GM20000 (cell line): ENCODE measurements around the gene HOXB4.

ENCODE experiments used
- DNase-seq: peaks from one replicate; pipeline ENCODE4 v3.0.0; 2012; ENCODE audit warnings: low spot score
- CTCF ChIP-seq: IDR thresholded peaks from 2 replicates; pipeline ENCODE4 v1.5.1; 2012; ENCODE audit warnings: mild to moderate bottlenecking, control low read depth; ENCODE audit errors: extremely low read depth, missing control alignments

HOXB4 gene

GRCh38 chr17:48612854-48613691, 34.9 kb upstream of the HOXB4 start:
- peak; percentile 84 for DNase-seq
- TF ChIP-seq CTCF: no peak

GRCh38 chr17:48612456-48612853, 34.3 kb upstream of the HOXB4 start:
- TF ChIP-seq CTCF: no peak
- no peak for DNase-seq

GRCh38 chr17:48611681-48612455, 33.7 kb upstream of the HOXB4 start:
- TF ChIP-seq CTCF: no peak
- no peak for DNase-seq

- TF ChIP-seq CTCF: no peak
- DNase-seq: no peak
Observed at GRCh38 chr17:48611213-48611612, 33.1 kb upstream of the HOXB4 start.

GRCh38 chr17:48610282-48611211, 32.4 kb upstream of the HOXB4 start, which contains the start of gene HOXB7:
HOXB7 (minus strand) TSS chr17:48611017; CDS start chr17:48610918, 99 bp downstream.
- no peak for TF ChIP-seq CTCF
- DNase-seq: peak; percentile 87

- no peak for TF ChIP-seq CTCF
- no peak for DNase-seq
Observed at GRCh38 chr17:48609759-48610281, 31.7 kb upstream of the HOXB4 start.
